ENCODE data around the gene MAGI2. TPM values are rescaled to one million over a fixed set of nuclear protein-coding genes. Genes with fewer than 3 reads are reported as not detected.

The MAGI2 gene
- total and polyA plus RNA-seq, 2 donors (not counting 3 experiments of a cell fraction or from before 2014, with no cell fraction given): 0.28 to 6.0 TPM

DNA sequence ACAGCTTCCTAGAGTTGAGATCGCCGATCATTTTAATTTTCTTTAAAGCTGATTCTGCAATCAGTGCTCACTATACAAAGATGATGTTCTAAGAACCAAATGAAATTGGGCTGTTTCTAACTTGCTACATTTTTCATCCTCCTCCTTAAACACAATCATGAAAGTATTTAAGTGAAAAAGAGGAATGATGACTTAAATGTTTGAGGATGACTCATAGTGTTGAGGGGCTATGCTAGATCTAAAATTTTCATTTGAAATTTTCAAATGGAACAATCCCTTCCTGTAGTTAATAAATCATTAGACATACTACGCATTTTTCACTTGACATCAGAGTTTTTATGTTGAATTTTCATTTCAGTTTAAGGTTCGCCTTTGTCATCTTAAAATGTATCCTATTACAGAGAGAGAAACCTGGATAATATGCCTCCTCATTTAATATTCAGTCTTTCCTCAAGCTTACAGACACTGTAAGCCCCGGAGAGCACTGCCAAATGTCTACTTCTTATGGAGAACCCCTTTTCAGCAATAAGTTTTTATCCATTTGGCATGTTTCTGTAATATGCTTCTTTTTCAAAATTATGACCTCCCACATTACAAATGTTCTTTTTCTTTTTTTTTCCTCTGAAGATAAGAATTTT, 499.6 kb downstream of the MAGI2 start:
- no peak overlapping the region for H3K4me2 ChIP-seq (ENCODE audit: insufficient read depth, low read length)
- TF ChIP-seq FOS (IDR thresholded peaks at IDR 0.05; ENCODE audit: borderline replicate concordance, insufficient read depth, low read length) (no peak), MYC (IDR thresholded peaks at IDR 0.05; ENCODE audit: low read depth, low read length) (no peak), EZH2 (IDR thresholded peaks at IDR 0.05; ENCODE audit: borderline replicate concordance, low read depth, low read length, severe bottlenecking) (no peak), GATA2 (IDR thresholded peaks at IDR 0.05; ENCODE audit: insufficient read depth, insufficient read length, low read depth, low read length) (no peak), JUN (IDR thresholded peaks at IDR 0.05; ENCODE audit: borderline replicate concordance, insufficient read depth, insufficient read length, low read depth) (peak; percentile 12)
- TF ChIP-seq, protein P1, sequence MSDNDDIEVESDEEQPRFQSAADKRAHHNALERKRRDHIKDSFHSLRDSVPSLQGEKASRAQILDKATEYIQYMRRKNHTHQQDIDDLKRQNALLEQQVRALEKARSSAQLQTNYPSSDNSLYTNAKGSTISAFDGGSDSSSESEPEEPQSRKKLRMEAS (IDR thresholded peaks at IDR 0.05; ENCODE audit: insufficient read depth, insufficient read length): no peak
- FAIRE-seq: peak; percentile 42
- H4K20me1 ChIP-seq (replicated peaks; ENCODE audit: control insufficient read depth, extremely low read depth, insufficient read depth, low read length): no peaks in the 10 kb centered on the region
- H2AFZ ChIP-seq (ENCODE audit: low read depth, low read length): no peak overlapping the region
- CTCF ChIA-PET: no interaction called here
- no peaks in the 10 kb centered on the region for H3K9me3 ChIP-seq (replicated peaks; ENCODE audit: control insufficient read depth, insufficient read depth, low read length)
- no peak overlapping the region for H3K4me3 ChIP-seq (replicated peaks in 1 of 3; ENCODE audit: insufficient read depth in 1 of 3, low read depth in 1 of 3, low read length in 3 of 3)
- no peak overlapping the region for H3K9ac ChIP-seq (replicated peaks; ENCODE audit: extremely low read depth, insufficient read depth, low read length)
- H3K27me3 ChIP-seq (ENCODE audit: control insufficient read depth in 2 of 2, insufficient read depth in 2 of 2, low read length in 2 of 2): no peaks in the 10 kb centered on the region
- intact Hi-C loops (cut with micrococcal nuclease) (no loop called here), dilution Hi-C loops (cut with MboI; ENCODE audit: extremely low pct_ligation_motif_present, low sequenced_read_pairs) (no loop called here)
- no TSS peak for BruUV-seq (replicated peaks)
- no peak for DNase-seq (ENCODE audit: low read depth, low spot score)
- no peaks in the 10 kb centered on the region for H3K36me3 ChIP-seq (ENCODE audit: control insufficient read depth in 2 of 2, extremely low read depth in 1 of 2, insufficient read depth in 2 of 2, low read length in 2 of 2)
- POLR2A ChIA-PET: no interaction called here
- H3K79me2 ChIP-seq (ENCODE audit: control insufficient read depth, insufficient read depth, low read length): no peaks in the 10 kb centered on the region
- no peaks in the 10 kb centered on the region for H3K9me1 ChIP-seq (replicated peaks; ENCODE audit: control insufficient read depth, extremely low read depth, insufficient read depth, low read length)
- no peaks in the 10 kb centered on the region for H3K4me1 ChIP-seq (ENCODE audit: control insufficient read depth, extremely low read depth, insufficient read depth, low read length)
- no peak overlapping the region for H3K27ac ChIP-seq (ENCODE audit: insufficient read depth, low read depth, low read length)

DNA sequence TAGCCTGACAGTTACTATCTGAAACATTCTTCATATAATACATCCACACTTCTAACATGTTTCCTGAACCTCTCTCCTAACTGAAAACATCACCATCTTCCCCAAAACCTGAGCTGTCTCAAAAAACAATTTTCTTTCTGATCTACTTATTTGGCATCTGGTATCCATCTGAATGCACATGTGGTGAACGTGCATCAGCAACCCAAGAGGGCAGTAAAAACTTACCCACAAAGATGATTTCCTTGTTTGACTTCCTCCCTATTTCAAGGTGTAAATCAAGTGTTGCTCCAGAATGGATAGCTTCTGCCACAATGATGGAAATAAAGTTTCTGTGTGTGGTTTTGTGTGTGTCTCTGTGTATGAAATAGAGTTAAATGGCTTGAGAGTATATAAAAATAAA, 500.4 kb downstream of the MAGI2 start:
- Histone ChIP-seq H3K4me3 (replicated peaks in 1 of 3; ENCODE audit: insufficient read depth in 1 of 3, low read depth in 1 of 3, low read length in 3 of 3) (no peak overlapping the region), H3K4me2 (ENCODE audit: insufficient read depth, low read length) (no peak overlapping the region), H3K79me2 (ENCODE audit: control insufficient read depth, insufficient read depth, low read length) (no peaks in the 10 kb centered on the region), H3K4me1 (ENCODE audit: control insufficient read depth, extremely low read depth, insufficient read depth, low read length) (no peaks in the 10 kb centered on the region), H3K36me3 (ENCODE audit: control insufficient read depth in 2 of 2, extremely low read depth in 1 of 2, insufficient read depth in 2 of 2, low read length in 2 of 2) (no peaks in the 10 kb centered on the region), H2AFZ (ENCODE audit: low read depth, low read length) (no peak overlapping the region), H4K20me1 (replicated peaks; ENCODE audit: control insufficient read depth, extremely low read depth, insufficient read depth, low read length) (no peaks in the 10 kb centered on the region), H3K27me3 (ENCODE audit: control insufficient read depth in 2 of 2, insufficient read depth in 2 of 2, low read length in 2 of 2) (no peaks in the 10 kb centered on the region), H3K27ac (ENCODE audit: insufficient read depth, low read depth, low read length) (no peak overlapping the region), H3K9ac (replicated peaks; ENCODE audit: extremely low read depth, insufficient read depth, low read length) (no peak overlapping the region), H3K9me3 (replicated peaks; ENCODE audit: control insufficient read depth, insufficient read depth, low read length) (no peaks in the 10 kb centered on the region), H3K9me1 (replicated peaks; ENCODE audit: control insufficient read depth, extremely low read depth, insufficient read depth, low read length) (no peaks in the 10 kb centered on the region)
- intact Hi-C loops (cut with micrococcal nuclease) (no loop called here), dilution Hi-C loops (cut with MboI; ENCODE audit: extremely low pct_ligation_motif_present, low sequenced_read_pairs) (no loop called here)
- ChIA-PET POLR2A (no interaction called here), CTCF (interaction anchor here (1.2 kb wide), 1 partner anchor 10 kb away, joined by 3 read pairs; no protein-coding TSS in a partner anchor)
- no peak for FAIRE-seq
- BruUV-seq (replicated peaks): no TSS peak
- no peak for TF ChIP-seq GATA2 (IDR thresholded peaks at IDR 0.05; ENCODE audit: insufficient read depth, insufficient read length, low read depth, low read length)
- TF ChIP-seq FOS (IDR thresholded peaks at IDR 0.05; ENCODE audit: borderline replicate concordance, insufficient read depth, low read length): no peak
- TF ChIP-seq POLR2A (IDR thresholded peaks at IDR 0.05; ENCODE audit: low read depth, low read length): no peak
- TF ChIP-seq, protein P1 (IDR thresholded peaks at IDR 0.05; ENCODE audit: insufficient read depth, insufficient read length): no peak
- TF ChIP-seq JUN (IDR thresholded peaks at IDR 0.05; ENCODE audit: borderline replicate concordance, insufficient read depth, insufficient read length, low read depth): no peak
- TF ChIP-seq MYC (IDR thresholded peaks at IDR 0.05; ENCODE audit: low read depth, low read length): no peak
- TF ChIP-seq POLR2AphosphoS5 (IDR thresholded peaks at IDR 0.05; ENCODE audit: insufficient read depth, low read depth, low read length): no peak
- no peak for TF ChIP-seq EZH2 (IDR thresholded peaks at IDR 0.05; ENCODE audit: borderline replicate concordance, low read depth, low read length, severe bottlenecking)
- TF ChIP-seq, protein P2, sequence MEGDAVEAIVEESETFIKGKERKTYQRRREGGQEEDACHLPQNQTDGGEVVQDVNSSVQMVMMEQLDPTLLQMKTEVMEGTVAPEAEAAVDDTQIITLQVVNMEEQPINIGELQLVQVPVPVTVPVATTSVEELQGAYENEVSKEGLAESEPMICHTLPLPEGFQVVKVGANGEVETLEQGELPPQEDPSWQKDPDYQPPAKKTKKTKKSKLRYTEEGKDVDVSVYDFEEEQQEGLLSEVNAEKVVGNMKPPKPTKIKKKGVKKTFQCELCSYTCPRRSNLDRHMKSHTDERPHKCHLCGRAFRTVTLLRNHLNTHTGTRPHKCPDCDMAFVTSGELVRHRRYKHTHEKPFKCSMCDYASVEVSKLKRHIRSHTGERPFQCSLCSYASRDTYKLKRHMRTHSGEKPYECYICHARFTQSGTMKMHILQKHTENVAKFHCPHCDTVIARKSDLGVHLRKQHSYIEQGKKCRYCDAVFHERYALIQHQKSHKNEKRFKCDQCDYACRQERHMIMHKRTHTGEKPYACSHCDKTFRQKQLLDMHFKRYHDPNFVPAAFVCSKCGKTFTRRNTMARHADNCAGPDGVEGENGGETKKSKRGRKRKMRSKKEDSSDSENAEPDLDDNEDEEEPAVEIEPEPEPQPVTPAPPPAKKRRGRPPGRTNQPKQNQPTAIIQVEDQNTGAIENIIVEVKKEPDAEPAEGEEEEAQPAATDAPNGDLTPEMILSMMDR (IDR thresholded peaks at IDR 0.05; ENCODE audit: extremely low read depth in 1 of 2, insufficient read depth in 1 of 2, low read depth in 1 of 2, low read length in 2 of 2): no peak
- DNase-seq (ENCODE audit: low read depth, low spot score): no peak
